Panc1 (cell line): ENCODE data around the gene ELANE. TPM values are rescaled to one million over a fixed set of nuclear protein-coding genes. Genes with fewer than 3 reads are reported as not detected.

Experiments used
- ATAC-seq: fragments of 200-7000 bp; cut with Tn5 transposase; 2 replicates; pipeline ENCODE4 v1.9.1; 2020; ENCODE audit warnings: mild to moderate bottlenecking, moderate library complexity
- BruUV-seq: library from RNA; stranded (reverse); fragments of 400-500 nt; replicated peaks from 2 replicates; lab custom pipeline; 2021; lab: Mats Ljungman, UMichigan
- CTCF ChIA-PET: fragments of 300-600 bp; sonication (Branson Sonifier 250); formaldehyde crosslinking; loops from one replicate; lab custom pipeline; 2022; ENCODE audit warnings: antibody characterized with exemption; lab: Charles Lee
- POLR2A ChIA-PET: fragments of 300-600 bp; sonication (Branson Sonifier 250); formaldehyde crosslinking; loops from one replicate; lab custom pipeline; 2022; ENCODE audit warnings: antibody characterized with exemption; lab: Charles Lee
- DNase-seq: peaks from one replicate; pipeline ENCODE4 v3.0.0-alpha.2; 2010; ENCODE audit warnings: low read depth, low spot score
- H3K27ac ChIP-seq: 2 replicates; pipeline ENCODE4 v1.5.1; 2011; ENCODE audit warnings: mild to moderate bottlenecking, low read length, inconsistent platforms
- H3K27me3 ChIP-seq: fragments of 200-500 bp; sonication (Bioruptor generic); 2 replicates; pipeline ENCODE4 v1.6.0; 2014; ENCODE audit warnings: low read length, inconsistent platforms; ENCODE audit not compliant: control insufficient read depth, insufficient read depth
- H3K36me3 ChIP-seq: fragments of 200-500 bp; sonication (Bioruptor generic); 2 replicates; pipeline ENCODE4 v1.5.1; 2014; ENCODE audit warnings: inconsistent platforms, mild to moderate bottlenecking, low read length, moderate library complexity; ENCODE audit not compliant: control insufficient read depth, insufficient read depth
- H3K4me1 ChIP-seq: 2 replicates; pipeline ENCODE4 v1.5.1; 2011; ENCODE audit warnings: inconsistent platforms, mild to moderate bottlenecking, low read length, moderate library complexity; ENCODE audit not compliant: control insufficient read depth, insufficient read depth
- H3K4me3 ChIP-seq, 2 experiments: 2 replicates each; pipeline ENCODE4 v1.5.1; 2011 to 2012; ENCODE audit warnings: low read depth in 2 of 2, low read length in 2 of 2, mild to moderate bottlenecking in 2 of 2, inconsistent platforms in 1 of 2, moderate library complexity in 1 of 2
- H3K9me3 ChIP-seq: fragments of 200-500 bp; sonication (Bioruptor generic); 2 replicates; pipeline ENCODE4 v1.5.1; 2014; ENCODE audit warnings: low read depth, mild to moderate bottlenecking, inconsistent platforms, low read length, moderate library complexity; ENCODE audit not compliant: control insufficient read depth, insufficient read depth
- CTCF ChIP-seq: fragments of 450-650 bp; IDR thresholded peaks from 2 replicates; pipeline ENCODE4 v1.5.1; 2017; ENCODE audit warnings: mild to moderate bottlenecking
- POLR2AphosphoS5 ChIP-seq: IDR thresholded peaks from 2 replicates; pipeline ENCODE4 v1.6.1; 2012; ENCODE audit warnings: mild to moderate bottlenecking, low read depth, low read length, moderate library complexity
- REST ChIP-seq, 2 experiments: IDR thresholded peaks; 2 replicates each; pipeline ENCODE4 v1.6.1; 2011 to 2012; ENCODE audit warnings: low read depth in 2 of 2, control low read depth in 1 of 2, low read length in 1 of 2, mild to moderate bottlenecking in 1 of 2, moderate library complexity in 1 of 2; ENCODE audit not compliant: insufficient read depth in 1 of 2
- SIN3A ChIP-seq: IDR thresholded peaks from 2 replicates; pipeline ENCODE4 v1.6.1; 2012; ENCODE audit warnings: low read depth, mild to moderate bottlenecking, low read length, moderate library complexity, borderline replicate concordance; ENCODE audit not compliant: insufficient read depth
- TCF7L2 ChIP-seq: IDR thresholded peaks from 2 replicates; pipeline ENCODE4 v1.6.1; 2011; ENCODE audit warnings: mild to moderate bottlenecking, low read depth, low read length, inconsistent platforms
- in situ Hi-C: cut with HindIII; loops from 2 replicates; pipeline ENCODE4 v1.10.0; 2016; ENCODE audit warnings: low sequenced_read_pairs, low pct_unique_long_range_greater_than_20kb
- intact Hi-C: fragments of 100-400 bp; cut with micrococcal nuclease; formaldehyde crosslinking; loops from one replicate; pipeline ENCODE4 v1.10.0; 2022; ENCODE audit not compliant: unreplicated experiment
- total RNA-seq: library from RNA; stranded (reverse); gene quantifications from one replicate; pipeline ENCODE4 v1.2.1, GENCODE V29; 2021; ENCODE audit not compliant: unreplicated experiment

Gene ELANE
- total RNA-seq, 1 experiment from 2014 or later, result 0.57 TPM

GRCh38 chr19:867855-868457 lies 15.9 kb downstream of the ELANE start:
- no peaks in the 10 kb centered on the region for H3K9me3 ChIP-seq
- no peaks in the 10 kb centered on the region for H3K27me3 ChIP-seq
- no peak overlapping the region for H3K27ac ChIP-seq
- in situ Hi-C loops (no loop called here), intact Hi-C loops (no loop called here)
- peaks cover 5% of the 10 kb centered on the region; the same call in 1 of the 2 replicates for H3K4me1 ChIP-seq
- CTCF ChIA-PET, result no interaction called here
- DNase-seq (no peak), ATAC-seq (no peak)
- POLR2A ChIA-PET, result no interaction called here
- H3K36me3 ChIP-seq, result no peaks in the 10 kb centered on the region
- no TSS peak for BruUV-seq
- H3K4me3 ChIP-seq, result no peak overlapping the region
- no peak for TF ChIP-seq CTCF
- no peak for TF ChIP-seq REST (IDR thresholded peaks at IDR 0.05; ENCODE audit: insufficient read depth in 1 of 2, low read depth in 2 of 2, low read length in 1 of 2)
- TF ChIP-seq TCF7L2, result no peak
- no peak for TF ChIP-seq POLR2AphosphoS5
- TF ChIP-seq SIN3A, result no peak

GRCh38 chr19:868458-869244 lies 16.5 kb downstream of the ELANE start:
- in situ Hi-C loops (no loop called here), intact Hi-C loops (no loop called here)
- no peaks in the 10 kb centered on the region for H3K9me3 ChIP-seq
- no peak overlapping the region for H3K4me3 ChIP-seq
- no peaks in the 10 kb centered on the region for H3K27me3 ChIP-seq
- POLR2A ChIA-PET, result no interaction called here
- TF ChIP-seq CTCF (no peak), POLR2AphosphoS5 (no peak), REST (IDR thresholded peaks at IDR 0.05; ENCODE audit: insufficient read depth in 1 of 2, low read depth in 2 of 2, low read length in 1 of 2) (no peak), TCF7L2 (no peak), SIN3A (no peak)
- H3K27ac ChIP-seq, result no peak overlapping the region
- no peaks in the 10 kb centered on the region for H3K36me3 ChIP-seq
- CTCF ChIA-PET, result no interaction called here
- peaks cover 5% of the 10 kb centered on the region; the same call in 1 of the 2 replicates for H3K4me1 ChIP-seq
- DNase-seq, result no peak
- BruUV-seq, result no TSS peak
- ATAC-seq, result no peak
